ENCODE results near the gene HDAC7.

DNA sequence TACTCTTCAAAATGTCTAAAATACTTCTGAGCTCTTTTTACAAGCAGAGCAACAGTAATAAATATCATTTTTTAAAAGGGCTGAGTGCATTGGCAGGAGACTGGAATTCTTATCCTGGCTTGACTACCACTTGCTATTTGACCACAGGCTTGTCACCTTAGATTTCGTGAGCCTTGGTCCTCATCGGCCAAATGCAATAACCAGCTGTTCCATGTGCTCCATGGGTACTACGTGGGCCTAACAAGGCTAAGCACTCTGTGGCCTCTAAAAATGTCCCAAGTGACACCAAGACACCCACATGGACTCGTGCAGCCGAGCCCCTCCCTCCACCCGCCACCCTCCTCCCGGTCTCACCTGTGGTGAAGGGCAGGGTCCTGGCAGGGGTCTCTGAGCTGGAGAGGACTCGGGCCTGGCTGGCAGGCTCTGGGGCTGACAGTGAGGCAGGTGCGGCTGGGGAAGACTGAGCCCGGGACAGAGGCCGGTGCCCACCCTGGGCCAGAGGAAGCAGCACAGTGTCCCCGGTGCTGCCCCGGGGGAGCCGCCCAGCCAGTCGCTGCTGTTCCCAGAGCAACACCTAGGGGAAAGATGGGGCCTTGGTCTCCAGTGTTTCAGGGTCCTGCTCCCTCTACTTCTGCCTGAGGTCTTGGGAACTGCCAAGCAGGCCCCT lies 26.6 kb downstream of the HDAC7 start:
- no peak for TF ChIP-seq POLR2AphosphoS5 (IDR thresholded peaks at IDR 0.05; ENCODE audit: low read depth, low read length)
- TF ChIP-seq TAF1 (IDR thresholded peaks at IDR 0.05; ENCODE audit: borderline replicate concordance, low read depth, low read length) = no peak

Data from GM12892 (cell line).